Keratinocyte (primary cell): ENCODE measurements around the gene PTEN. TPM values are rescaled to one million over a fixed set of nuclear protein-coding genes. Genes with fewer than 3 reads are reported as not detected.

Experiments used
- DNase-seq: peaks from one replicate; pipeline ENCODE4 v3.0.0-alpha.2; 2011; ENCODE audit warnings: low read depth, missing footprints, low spot score
- FAIRE-seq: peaks from 2 replicates; lab custom pipeline; 2011; peaks lifted over from hg19 to GRCh38; lab: Jason Lieb, UNC
- H2AFZ ChIP-seq: 2 replicates; pipeline ENCODE4 v1.6.0; 2012; ENCODE audit warnings: low read length, control low read depth, inconsistent platforms; ENCODE audit not compliant: control insufficient read depth
- H3K27ac ChIP-seq: 2 replicates; pipeline ENCODE4 v1.5.1; 2011; ENCODE audit warnings: low read length; ENCODE audit not compliant: control insufficient read depth, insufficient read depth
- H3K27me3 ChIP-seq: 3 replicates; pipeline ENCODE4 v1.6.0; 2011; ENCODE audit warnings: low read length; ENCODE audit not compliant: control insufficient read depth, insufficient read depth; ENCODE audit errors: extremely low read depth
- H3K36me3 ChIP-seq, 2 experiments: 2 replicates in 1 of 2; 3 replicates in 1 of 2; pipeline ENCODE4 v1.5.1; 2011; ENCODE audit warnings: low read length in 2 of 2, mild to moderate bottlenecking in 1 of 2; ENCODE audit not compliant: control insufficient read depth in 2 of 2, insufficient read depth in 2 of 2; ENCODE audit errors: extremely low read depth in 1 of 2
- H3K4me1 ChIP-seq: 3 replicates; pipeline ENCODE4 v1.5.1; 2011; ENCODE audit warnings: low read length; ENCODE audit not compliant: control insufficient read depth, insufficient read depth; ENCODE audit errors: extremely low read depth
- H3K4me2 ChIP-seq: 3 replicates; pipeline ENCODE4 v1.6.0; 2011; ENCODE audit warnings: low read depth, low read length; ENCODE audit not compliant: control insufficient read depth, insufficient read depth; ENCODE audit errors: extremely low read depth
- H3K4me3 ChIP-seq, 3 experiments: fragments of 200-600 bp in 1 of 3; sonication (generic) in 1 of 3; 2 replicates in 2 of 3; 3 replicates in 1 of 3; pipeline ENCODE4 v1.5.1; 2011 to 2016; ENCODE audit warnings: low read length in 3 of 3, mild to moderate bottlenecking in 3 of 3, control low read depth in 2 of 3, inconsistent platforms in 1 of 3, low read depth in 1 of 3, mixed read lengths in 1 of 3, mixed run types in 1 of 3, moderate library complexity in 1 of 3; ENCODE audit not compliant: control insufficient read depth in 2 of 3, insufficient read depth in 2 of 3; ENCODE audit errors: extremely low read depth in 1 of 3
- H3K79me2 ChIP-seq: 2 replicates; pipeline ENCODE4 v1.6.0; 2012; ENCODE audit warnings: low read length; ENCODE audit not compliant: control insufficient read depth, insufficient read depth
- H3K9ac ChIP-seq: 3 replicates; pipeline ENCODE4 v1.6.0; 2011; ENCODE audit warnings: low read length; ENCODE audit not compliant: control insufficient read depth, insufficient read depth; ENCODE audit errors: extremely low read depth
- H3K9me1 ChIP-seq: 3 replicates; pipeline ENCODE4 v1.6.0; 2011; ENCODE audit warnings: low read length; ENCODE audit not compliant: control insufficient read depth, insufficient read depth; ENCODE audit errors: extremely low read depth
- H3K9me3 ChIP-seq: 2 replicates; pipeline ENCODE4 v1.5.1; 2012; ENCODE audit warnings: low read depth, low read length; ENCODE audit not compliant: control insufficient read depth
- H4K20me1 ChIP-seq: 3 replicates; pipeline ENCODE4 v1.6.0; 2011; ENCODE audit warnings: low read length; ENCODE audit not compliant: control insufficient read depth, insufficient read depth; ENCODE audit errors: extremely low read depth
- EZH2 ChIP-seq: IDR thresholded peaks from one replicate; pipeline ENCODE4 v1.6.1; 2012; ENCODE audit warnings: inconsistent platforms, mild to moderate bottlenecking, low read length, moderate library complexity
- dilution Hi-C: fragments of 300-500 bp; cut with MboI; formaldehyde crosslinking; loops from one replicate; pipeline ENCODE4 v1.7.0; 2020; ENCODE audit warnings: low sequenced_read_pairs; ENCODE audit not compliant: extremely low pct_ligation_motif_present
- polyA minus RNA-seq, 3 experiments: library from RNA; depleted of rRNA, polyadenylated mRNA; stranded (reverse); fragments of >200 nt; gene quantifications; 1 replicate in 1 of 3; 2 replicates in 1 of 3; 3 replicates in 1 of 3; pipeline ENCODE4 v1.2.3, GENCODE V29; 2011
- polyA plus RNA-seq, 5 experiments: library from polyadenylated mRNA; depleted of rRNA in 3 of 5; stranded (reverse) in 3 of 5; stranded (forward) in 1 of 5; unstranded in 1 of 5; fragments of >200 nt; gene quantifications; 1 replicate in 1 of 5; 2 replicates in 3 of 5; 3 replicates in 1 of 5; pipeline versions ENCODE4 v1.2.1 to v1.2.3, GENCODE V29; 2011 to 2012; ENCODE audit warnings: missing spikeins in 2 of 5, low read depth in 1 of 5, low replicate concordance in 1 of 5
- TF ChIP-seq, protein P1 (sequence below), 3 experiments: IDR thresholded peaks in 1 of 3; conservative IDR thresholded peaks in 1 of 3; optimal IDR thresholded peaks in 1 of 3; 2 replicates in 2 of 3; 3 replicates in 1 of 3; pipeline versions ENCODE3 to v1.5.1; 2011; ENCODE audit warnings: low read length in 3 of 3, mild to moderate bottlenecking in 3 of 3, moderate library complexity in 2 of 3, control low read depth in 1 of 3, inconsistent platforms in 1 of 3; ENCODE audit not compliant: insufficient read depth in 2 of 3; ENCODE audit errors: extremely low read depth in 1 of 3

PTEN gene
- 11.7 to 39.4 TPM (median 23.8 TPM) in 3 replicates for polyA plus RNA-seq
- polyA plus RNA-seq (2011; ENCODE audit: low read depth): 134 TPM
- polyA plus RNA-seq (2011; cell fraction: cytosol; rRNA removed): 14.0 and 23.4 TPM in 2 replicates
- polyA plus RNA-seq (2011; cell fraction: nucleus; rRNA removed): 11.7 and 16.1 TPM in 2 replicates
- polyA plus RNA-seq (2012; ENCODE audit: low replicate concordance): 26.8 and 38.1 TPM in 2 replicates
- 11.7 to 85.4 TPM (median 37.7 TPM) in 3 replicates for polyA minus RNA-seq
- 33.4 TPM for polyA minus RNA-seq (2011; cell fraction: cytosol; rRNA and poly(A)+ RNA removed)
- 40.6 and 51.3 TPM in 2 replicates for polyA minus RNA-seq (2011; cell fraction: nucleus; rRNA and poly(A)+ RNA removed)

DNA sequence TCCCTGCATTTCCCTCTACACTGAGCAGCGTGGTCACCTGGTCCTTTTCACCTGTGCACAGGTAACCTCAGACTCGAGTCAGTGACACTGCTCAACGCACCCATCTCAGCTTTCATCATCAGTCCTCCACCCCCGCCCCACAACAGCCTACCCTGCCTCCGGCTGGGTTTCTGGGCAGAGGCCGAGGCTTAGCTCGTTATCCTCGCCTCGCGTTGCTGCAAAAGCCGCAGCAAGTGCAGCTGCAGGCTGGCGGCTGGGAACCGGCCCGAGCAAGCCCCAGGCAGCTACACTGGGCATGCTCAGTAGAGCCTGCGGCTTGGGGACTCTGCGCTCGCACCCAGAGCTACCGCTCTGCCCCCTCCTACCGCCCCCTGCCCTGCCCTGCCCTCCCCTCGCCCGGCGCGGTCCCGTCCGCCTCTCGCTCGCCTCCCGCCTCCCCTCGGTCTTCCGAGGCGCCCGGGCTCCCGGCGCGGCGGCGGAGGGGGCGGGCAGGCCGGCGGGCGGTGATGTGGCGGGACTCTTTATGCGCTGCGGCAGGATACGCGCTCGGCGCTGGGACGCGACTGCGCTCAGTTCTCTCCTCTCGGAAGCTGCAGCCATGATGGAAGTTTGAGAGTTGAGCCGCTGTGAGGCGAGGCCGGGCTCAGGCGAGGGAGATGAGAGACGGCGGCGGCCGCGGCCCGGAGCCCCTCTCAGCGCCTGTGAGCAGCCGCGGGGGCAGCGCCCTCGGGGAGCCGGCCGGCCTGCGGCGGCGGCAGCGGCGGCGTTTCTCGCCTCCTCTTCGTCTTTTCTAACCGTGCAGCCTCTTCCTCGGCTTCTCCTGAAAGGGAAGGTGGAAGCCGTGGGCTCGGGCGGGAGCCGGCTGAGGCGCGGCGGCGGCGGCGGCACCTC is at the start of gene PTEN, which contains the start of gene KLLN:
Gene PTEN (plus strand): TSS at position 573 of the 891 bp plus-strand sequence. CDS start 845 bp downstream, outside the sequence.
Gene KLLN (minus strand): TSS at position 481 of the 891 bp plus-strand sequence. CDS start 1,046 bp downstream, outside the sequence.
- Histone ChIP-seq H3K9me3 (no peaks in the 10 kb centered on the region), H3K9ac (peak within 1 kb of the TSS; percentile 86), H3K27ac (peak within 1 kb of the TSS; percentile 88), H3K36me3 (no peaks in the 10 kb centered on the region), H3K4me2 (peak within 1 kb of the TSS; percentile 99), H3K9me1 (no peaks in the 10 kb centered on the region), H3K4me1 (peaks cover 16% of the 10 kb centered on the region), H2AFZ (peak within 1 kb of the TSS; percentile 72), H3K4me3 (peak within 1 kb of the TSS; percentile 69 to 97 (median 78)), H4K20me1 (peaks cover 6% of the 10 kb centered on the region), H3K79me2 (peaks cover 43% of the 10 kb centered on the region), H3K27me3 (no peaks in the 10 kb centered on the region)
- DNase-seq (no peak), FAIRE-seq (no peak)
- no peak for TF ChIP-seq EZH2
- TF ChIP-seq, protein P1, sequence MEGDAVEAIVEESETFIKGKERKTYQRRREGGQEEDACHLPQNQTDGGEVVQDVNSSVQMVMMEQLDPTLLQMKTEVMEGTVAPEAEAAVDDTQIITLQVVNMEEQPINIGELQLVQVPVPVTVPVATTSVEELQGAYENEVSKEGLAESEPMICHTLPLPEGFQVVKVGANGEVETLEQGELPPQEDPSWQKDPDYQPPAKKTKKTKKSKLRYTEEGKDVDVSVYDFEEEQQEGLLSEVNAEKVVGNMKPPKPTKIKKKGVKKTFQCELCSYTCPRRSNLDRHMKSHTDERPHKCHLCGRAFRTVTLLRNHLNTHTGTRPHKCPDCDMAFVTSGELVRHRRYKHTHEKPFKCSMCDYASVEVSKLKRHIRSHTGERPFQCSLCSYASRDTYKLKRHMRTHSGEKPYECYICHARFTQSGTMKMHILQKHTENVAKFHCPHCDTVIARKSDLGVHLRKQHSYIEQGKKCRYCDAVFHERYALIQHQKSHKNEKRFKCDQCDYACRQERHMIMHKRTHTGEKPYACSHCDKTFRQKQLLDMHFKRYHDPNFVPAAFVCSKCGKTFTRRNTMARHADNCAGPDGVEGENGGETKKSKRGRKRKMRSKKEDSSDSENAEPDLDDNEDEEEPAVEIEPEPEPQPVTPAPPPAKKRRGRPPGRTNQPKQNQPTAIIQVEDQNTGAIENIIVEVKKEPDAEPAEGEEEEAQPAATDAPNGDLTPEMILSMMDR (optimal IDR thresholded peaks at IDR 0.05 in 1 of 3, IDR thresholded peaks at IDR 0.05 in 1 of 3, conservative IDR thresholded peaks at IDR 0.05 in 1 of 3; ENCODE audit: extremely low read depth in 1 of 3, insufficient read depth in 2 of 3, low read length in 3 of 3): no peak
- dilution Hi-C loops: no loop called here

DNA sequence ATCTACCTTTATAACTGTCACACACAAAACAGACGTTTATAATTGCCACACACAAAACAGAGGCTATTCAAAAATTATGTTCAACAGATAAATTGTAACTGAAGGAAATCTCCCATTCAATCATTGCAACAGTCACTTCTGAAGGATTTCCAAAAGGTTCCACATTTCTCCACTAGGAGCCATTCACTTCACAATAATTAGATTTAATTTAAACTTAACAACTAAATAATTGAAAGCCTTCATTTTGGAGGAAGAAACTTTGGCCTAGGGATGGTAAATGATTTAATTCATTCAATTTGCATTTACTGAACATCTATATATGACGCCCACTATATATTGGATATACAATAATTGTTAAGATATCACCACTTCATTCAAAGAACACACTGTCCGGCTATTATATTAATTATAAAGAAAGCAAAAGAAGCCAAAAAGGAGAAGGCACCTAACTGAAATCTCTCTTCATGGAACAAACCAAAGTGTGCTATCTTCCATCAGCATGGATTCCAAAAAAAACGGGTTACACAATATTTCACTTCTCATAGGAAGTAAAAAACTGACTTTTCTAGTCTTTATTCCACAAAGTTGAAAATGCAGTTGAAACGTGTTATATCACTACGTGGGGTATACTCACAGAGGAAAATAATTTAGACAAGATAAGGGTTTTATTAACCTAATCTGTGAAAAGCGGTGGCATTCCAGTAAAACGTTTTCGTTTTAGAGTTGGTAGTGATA is 47.1 kb upstream of the PTEN start:
- peaks cover 3% of the 10 kb centered on the region for H3K9me1 ChIP-seq
- dilution Hi-C loops: no loop called here
- peak; percentile 51 for FAIRE-seq

More for the DNA sequence above, 47.1 kb upstream of the PTEN start:
- no peak overlapping the region for H3K9ac ChIP-seq
- peak overlapping the region; percentile 39 for H3K27ac ChIP-seq
- no peak for DNase-seq
- no peaks in the 10 kb centered on the region for H3K9me3 ChIP-seq
- peaks cover 65% of the 10 kb centered on the region for H3K79me2 ChIP-seq
- H3K36me3 ChIP-seq: peaks cover 0 to 3% of the 10 kb centered on the region in 2 experiments
- peak overlapping the region; percentile 75 to 98 (median 98) for H3K4me3 ChIP-seq
- peaks cover 23% of the 10 kb centered on the region for H3K4me1 ChIP-seq
- peak overlapping the region; percentile 99 for H3K4me2 ChIP-seq
- no peaks in the 10 kb centered on the region for H4K20me1 ChIP-seq
- no peak for TF ChIP-seq EZH2
- TF ChIP-seq, protein P1 (optimal IDR thresholded peaks at IDR 0.05 in 1 of 3, IDR thresholded peaks at IDR 0.05 in 1 of 3, conservative IDR thresholded peaks at IDR 0.05 in 1 of 3; ENCODE audit: extremely low read depth in 1 of 3, insufficient read depth in 2 of 3, low read length in 3 of 3): no peak
- no peak overlapping the region for H2AFZ ChIP-seq
- no peaks in the 10 kb centered on the region for H3K27me3 ChIP-seq
